ENCODE results near the gene TSPAN7.

DNA sequence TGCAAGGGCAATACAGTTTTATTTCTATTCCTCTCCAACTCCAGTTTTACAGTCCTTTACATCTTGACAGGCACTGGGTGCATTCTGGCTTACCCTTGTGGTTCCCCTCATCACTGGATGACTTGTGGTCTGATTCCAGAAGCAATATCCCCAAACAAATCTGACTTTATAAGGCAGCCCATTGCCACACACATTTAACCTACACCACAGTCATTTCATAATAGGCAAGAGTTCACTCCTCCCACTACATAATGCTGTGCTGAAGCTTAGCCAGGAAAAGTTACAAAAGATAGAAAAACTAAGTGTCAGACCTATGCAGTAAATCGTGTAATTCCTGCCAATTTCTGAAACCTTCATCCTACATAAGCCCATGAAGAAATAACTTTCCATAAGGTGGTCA lies 157.0 kb downstream of the TSPAN7 start:
- TF ChIP-seq CTCF (conservative IDR thresholded peaks at IDR 0.05 in 1 of 2, IDR thresholded peaks at IDR 0.05 in 1 of 2; ENCODE audit: low read depth in 1 of 2, low read length in 2 of 2) (no peak), EZH2 (IDR thresholded peaks at IDR 0.05; ENCODE audit: low read length, missing control alignments) (no peak)
